ENCODE results near the gene ZNF814. TPM values are rescaled to one million over a fixed set of nuclear protein-coding genes. Genes with fewer than 3 reads are reported as not detected.

The ZNF814 gene
- total RNA-seq = 2.9 and 7.7 TPM in 2 replicates

GRCh38 chr19:57888560-57889231 is at the start of gene ZNF814:
ZNF814 (minus strand) TSS chr19:57889037; CDS start chr19:57888802, 235 bp downstream.

GRCh38 chr19:57934820-57935665 is 46.2 kb upstream of the ZNF814 start, which contains the start of gene ZNF418:
ZNF418 (minus strand) TSS chr19:57935402; CDS start chr19:57933822, 1,580 bp downstream.

DNA sequence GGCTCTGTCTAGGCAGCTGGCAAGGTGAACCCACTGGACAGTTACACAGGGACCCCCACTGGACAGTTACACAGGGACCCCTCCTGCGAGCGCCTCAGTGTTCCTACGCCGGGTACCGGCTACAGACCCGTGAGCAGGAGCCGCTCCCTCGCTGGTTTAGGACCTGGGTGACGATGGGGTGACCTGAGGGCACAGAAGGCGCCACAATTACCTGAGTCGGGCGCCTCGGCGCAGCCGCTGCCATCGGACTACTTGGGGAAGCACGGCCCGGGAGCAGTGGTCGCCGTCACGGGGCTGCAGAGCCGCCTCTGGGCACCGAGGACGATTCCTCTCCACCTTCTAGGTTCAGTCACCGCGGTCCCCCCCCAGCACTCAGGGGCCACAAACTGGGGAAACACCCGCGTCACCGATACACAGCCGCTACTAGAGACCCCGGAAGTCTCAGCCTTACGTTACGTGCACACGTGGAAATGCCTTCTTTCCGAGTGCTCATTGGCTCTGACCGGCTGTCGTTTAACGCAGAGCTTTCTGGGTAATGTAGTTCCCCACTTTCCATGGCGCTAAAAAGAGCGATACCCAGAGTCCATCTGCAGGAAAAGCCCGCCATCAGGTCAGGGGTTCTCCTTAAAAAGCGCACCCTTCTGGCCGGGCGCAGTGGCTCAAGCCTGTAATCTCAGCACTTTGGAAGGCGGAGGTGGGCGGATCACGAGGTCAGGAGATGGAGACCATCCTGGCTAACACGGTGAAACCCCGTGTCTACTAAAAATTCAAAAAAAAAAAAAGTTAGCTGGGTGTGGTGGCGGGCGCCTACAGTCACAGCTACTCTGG is 27.5 kb upstream of the ZNF814 start, which contains the start of gene ZNF417:
Gene ZNF417 (minus strand): TSS at position 425 of the 828 bp plus-strand sequence. CDS start 181 bp downstream, at position 244.

DNA sequence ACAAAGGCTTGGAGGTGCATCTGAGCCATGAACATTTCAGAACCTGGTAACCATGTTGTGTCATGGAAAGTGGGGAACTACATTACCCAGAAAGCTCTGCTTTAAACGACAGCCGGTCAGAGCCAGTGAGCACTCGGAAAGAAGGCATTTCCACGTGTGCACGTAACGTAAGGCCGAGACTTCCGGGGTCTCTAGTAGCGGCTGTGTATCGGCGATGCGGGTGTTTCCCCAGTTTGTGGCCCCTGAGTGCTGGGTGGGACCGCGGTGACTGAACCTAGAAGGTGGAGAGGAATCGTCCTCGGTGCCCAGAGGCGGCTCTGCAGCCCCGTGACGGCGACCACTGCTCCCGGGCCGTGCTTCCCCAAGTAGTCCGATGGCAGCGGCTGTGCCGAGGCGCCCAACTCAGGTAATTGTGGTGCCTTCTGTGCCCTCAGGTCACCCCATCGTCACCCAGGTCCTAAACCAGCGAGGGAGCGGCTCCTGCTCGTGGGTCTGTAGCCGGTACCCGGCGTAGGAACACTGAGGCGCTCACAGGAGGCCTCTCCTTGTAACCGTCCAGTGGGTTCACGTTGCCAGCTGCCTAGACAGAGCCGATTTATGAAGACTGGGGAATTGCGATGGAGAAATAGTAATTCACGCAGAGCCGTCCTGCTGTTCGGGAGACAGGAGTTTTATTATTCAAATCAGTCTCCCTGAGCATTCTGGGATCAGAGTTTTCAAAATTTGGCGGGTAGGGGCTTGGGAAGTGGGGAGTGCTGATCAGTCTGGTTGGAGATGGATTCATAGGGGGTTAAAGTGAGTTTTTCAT is 39.0 kb downstream of the ZNF814 start, which contains the start of gene ZNF587:
Gene ZNF587 (plus strand): TSS at position 194 of the 808 bp plus-strand sequence. CDS start 180 bp downstream, at position 374.

GRCh38 chr19:57830071-57830602 is 58.7 kb downstream of the ZNF814 start, which contains the start of gene ZNF587B:
ZNF587B (plus strand) TSS chr19:57830299; CDS start chr19:57830529, 230 bp downstream.

DNA sequence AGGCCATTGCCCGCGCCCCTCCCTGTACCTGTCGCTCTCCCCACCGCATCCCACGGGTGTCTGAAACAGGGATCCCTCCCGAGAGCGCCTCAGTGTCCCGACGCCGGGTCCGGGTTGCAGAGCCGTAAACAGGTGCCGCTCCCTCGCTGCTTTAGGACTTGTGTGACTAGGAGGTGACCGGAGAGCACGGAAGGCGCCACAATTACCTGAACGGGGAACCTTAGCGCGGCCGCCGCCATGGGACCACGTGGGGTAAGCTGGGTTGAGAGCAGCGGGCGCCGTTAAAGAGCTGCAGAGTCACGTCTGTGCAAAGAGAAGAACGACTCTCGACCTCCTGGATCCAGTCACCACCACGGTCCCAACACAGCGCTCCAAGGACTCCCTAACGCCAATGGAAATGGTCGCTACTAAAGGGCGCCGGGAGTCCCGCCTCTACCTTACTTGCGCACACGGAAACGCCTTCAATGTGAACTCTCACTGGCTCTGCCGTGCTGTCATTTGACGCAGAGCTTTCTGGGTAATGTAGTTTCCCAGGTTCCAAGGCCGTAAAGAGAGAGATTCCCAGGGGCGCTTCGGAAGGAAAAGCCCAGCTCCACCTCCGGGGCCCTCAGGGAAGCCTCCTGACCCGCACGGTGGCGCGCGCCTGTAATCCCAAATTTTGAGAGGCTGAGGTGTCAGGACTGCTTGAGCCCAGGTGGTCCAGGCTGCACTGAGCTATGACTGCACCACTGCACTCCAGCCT is 74.2 kb downstream of the ZNF814 start, which contains the start of gene ZNF552:
Gene ZNF552 (minus strand): TSS at position 409 of the 742 bp plus-strand sequence. CDS start 170 bp downstream, at position 239.

Other genes starting within 250 kb of the ZNF814 start
- not detected in 2 replicates for gene ZSCAN4, start 220.1 kb downstream of the ZNF814 start, total RNA-seq
- 5.8 and 14.0 TPM in 2 replicates for gene ZNF551, start 207.1 kb downstream of the ZNF814 start, total RNA-seq
- 2.3 and 4.3 TPM in 2 replicates for gene ZNF154, start 179.8 kb downstream of the ZNF814 start, total RNA-seq
- gene ZNF671, start 161.4 kb downstream of the ZNF814 start, total RNA-seq = 6.2 and 7.0 TPM in 2 replicates
- gene ZNF776, start 142.2 kb downstream of the ZNF814 start, total RNA-seq = 4.7 and 9.1 TPM in 2 replicates
- 4.7 and 12.6 TPM in 2 replicates for gene ZNF586, start 119.4 kb downstream of the ZNF814 start, total RNA-seq
- 0.85 and 2.6 TPM in 2 replicates for gene ZNF552, start 74.1 kb downstream of the ZNF814 start, total RNA-seq
- 7.9 and 10.6 TPM in 2 replicates for gene ZNF587B, start 58.7 kb downstream of the ZNF814 start, total RNA-seq
- 9.0 and 15.4 TPM in 2 replicates for gene ZNF587, start 39.2 kb downstream of the ZNF814 start, total RNA-seq
- gene ZNF417, start 27.6 kb upstream of the ZNF814 start, total RNA-seq = 6.9 and 7.8 TPM in 2 replicates
- 2.9 and 3.3 TPM in 2 replicates for gene ZNF418, start 46.4 kb upstream of the ZNF814 start, total RNA-seq
- gene ZNF256, start 58.7 kb upstream of the ZNF814 start, total RNA-seq = 2.6 and 3.8 TPM in 2 replicates
- gene C19orf18, start 85.5 kb upstream of the ZNF814 start, total RNA-seq = not detected in 2 replicates
- gene ZNF606, start 113.8 kb upstream of the ZNF814 start, total RNA-seq = 8.2 and 8.3 TPM in 2 replicates
- not detected in 2 replicates for gene ZSCAN1, start 145.0 kb upstream of the ZNF814 start, total RNA-seq
- 3.3 and 3.4 TPM in 2 replicates for gene ZNF135, start 170.2 kb upstream of the ZNF814 start, total RNA-seq
- gene ZSCAN18, start 209.2 kb upstream of the ZNF814 start, total RNA-seq = 34.6 and 41.3 TPM in 2 replicates